HuH-7.5 (cell line): ENCODE results near the gene CAMK2D.

Experiments used
- DNase-seq: peaks from one replicate; pipeline ENCODE4 v3.0.0; 2011; ENCODE audit warnings: low spot score

The CAMK2D gene

GRCh38 chr4:113604955-113605354, 156.6 kb downstream of the CAMK2D start:
- DNase-seq, result no peak

GRCh38 chr4:113603911-113604310, 157.6 kb downstream of the CAMK2D start:
- DNase-seq, result no peak

- no peak for DNase-seq
These were observed 158.8 kb downstream of the CAMK2D start for GRCh38 chr4:113602646-113603228.

- no peak for DNase-seq
These were observed 159.9 kb downstream of the CAMK2D start for GRCh38 chr4:113601636-113602035.

- no peak for DNase-seq
These were observed 165.1 kb downstream of the CAMK2D start for GRCh38 chr4:113596396-113596795.

- no peak for DNase-seq
These were observed 167.3 kb downstream of the CAMK2D start for GRCh38 chr4:113594231-113594556.

GRCh38 chr4:113593400-113594230, 167.9 kb downstream of the CAMK2D start:
- no peak for DNase-seq

GRCh38 chr4:113591982-113592381, 169.6 kb downstream of the CAMK2D start:
- no peak for DNase-seq

GRCh38 chr4:113588895-113589668, 172.5 kb downstream of the CAMK2D start:
- no peak for DNase-seq

GRCh38 chr4:113587640-113588275, 173.8 kb downstream of the CAMK2D start:
- DNase-seq, result no peak

GRCh38 chr4:113587156-113587555, 174.4 kb downstream of the CAMK2D start:
- DNase-seq, result no peak

GRCh38 chr4:113586072-113586471, 175.5 kb downstream of the CAMK2D start:
- no peak for DNase-seq

- no peak for DNase-seq
These were observed 177.0 kb downstream of the CAMK2D start for GRCh38 chr4:113584407-113585150.

GRCh38 chr4:113582737-113583136, 178.8 kb downstream of the CAMK2D start:
- DNase-seq, result no peak

GRCh38 chr4:113579360-113579759, 182.2 kb downstream of the CAMK2D start:
- DNase-seq, result no peak

- no peak for DNase-seq
These were observed 184.4 kb downstream of the CAMK2D start for GRCh38 chr4:113576947-113577678.

GRCh38 chr4:113575401-113575800, 186.1 kb downstream of the CAMK2D start:
- no peak for DNase-seq

- DNase-seq, result no peak
These were observed 186.9 kb downstream of the CAMK2D start for GRCh38 chr4:113574636-113575103.

- no peak for DNase-seq
These were observed 188.9 kb downstream of the CAMK2D start for GRCh38 chr4:113572620-113573019.

- DNase-seq, result no peak
These were observed 195.3 kb downstream of the CAMK2D start for GRCh38 chr4:113566015-113566795.
